ENCODE results near the gene KRT38. TPM values are rescaled to one million over a fixed set of nuclear protein-coding genes. Genes with fewer than 3 reads are reported as not detected.

Gene KRT38
- total RNA-seq, 1 experiment from 2014 or later: not detected

DNA sequence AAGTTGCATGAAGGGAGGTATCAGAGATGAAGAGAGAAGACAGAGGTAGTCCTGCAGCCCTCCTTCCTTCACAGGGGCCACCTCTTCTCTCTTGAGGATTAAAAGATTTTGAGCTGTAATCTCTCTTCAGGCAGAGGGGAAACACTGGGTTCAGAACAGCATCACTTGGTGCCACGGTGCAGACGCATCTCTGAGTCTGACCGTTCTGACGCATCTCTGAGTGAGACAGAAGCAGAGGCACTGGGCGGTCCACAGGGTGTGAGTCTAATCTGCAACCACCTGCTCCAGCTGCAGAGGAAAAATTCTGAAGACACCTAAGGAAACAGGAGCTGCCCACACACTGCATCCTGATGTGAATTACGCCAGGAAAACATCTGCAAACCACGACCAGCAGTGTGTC lies 11.1 kb downstream of the KRT38 start:
- no peaks in the 10 kb centered on the region for H3K23me2 ChIP-seq (ENCODE audit: insufficient read length, low read depth, low read length, poor library complexity, severe bottlenecking)
- no peak overlapping the region for H2BK120ac ChIP-seq (ENCODE audit: low read depth, low read length, poor library complexity, severe bottlenecking)
- Mint-ChIP-seq H3K4me1 (peaks cover 9 to 11% of the 10 kb centered on the region in 2 experiments), H3K27ac (no peak overlapping the region), H3K4me3 (no peak overlapping the region), H3K27me3 (ENCODE audit: low read depth) (peaks cover 2% of the 10 kb centered on the region; the same call in 1 of the 2 replicates), H3K9me3 (no peaks in the 10 kb centered on the region), H3K36me3 (ENCODE audit: insufficient read depth in 1 of 3, low read depth in 3 of 3) (no peaks in the 10 kb centered on the region)
- no peak overlapping the region for H3K18ac ChIP-seq (ENCODE audit: insufficient read length, low read depth, low read length)
- H3K27me3 ChIP-seq (ENCODE audit: insufficient read depth, low read length): no peaks in the 10 kb centered on the region
- H3K4me2 ChIP-seq (ENCODE audit: insufficient read depth, insufficient read length, low read length): no peak overlapping the region
- no peaks in the 10 kb centered on the region for H3K79me2 ChIP-seq (ENCODE audit: insufficient read depth, low read length)
- no peak overlapping the region for H3K27ac ChIP-seq (ENCODE audit: insufficient read length, low read depth, low read length)
- no peak overlapping the region for H3K9ac ChIP-seq (ENCODE audit: extremely low read depth, insufficient read length, low read length)
- no peak overlapping the region for H2AK5ac ChIP-seq (ENCODE audit: insufficient read length, low read length)
- H4K91ac ChIP-seq (ENCODE audit: insufficient read length, low read depth, low read length): no peak overlapping the region
- no peaks in the 10 kb centered on the region for H3K79me1 ChIP-seq (ENCODE audit: insufficient read depth, low read depth, low read length, poor library complexity, severe bottlenecking)
- no peak overlapping the region for H3K14ac ChIP-seq (ENCODE audit: insufficient read depth, low read length)
- H2BK15ac ChIP-seq (ENCODE audit: low read depth, low read length): no peak overlapping the region
- no peak overlapping the region for H3T11ph ChIP-seq (ENCODE audit: low read length)
- H3K56ac ChIP-seq (ENCODE audit: insufficient read length, low read depth, low read length): no peak overlapping the region
- no peaks in the 10 kb centered on the region for H3K4me1 ChIP-seq (ENCODE audit: insufficient read depth, low read length)
- no CpG with 5 or more reads among the region's 7 CpGs for WGBS (ENCODE audit: extremely low coverage, insufficient read length, low lambda C conversion rate)
- no peak for DNase-seq
- no peak overlapping the region for H4K5ac ChIP-seq (ENCODE audit: insufficient read length, low read depth, low read length)
- H2AFZ ChIP-seq (ENCODE audit: low read length): no peak overlapping the region
- H4K8ac ChIP-seq (replicated peaks; ENCODE audit: insufficient read length, low read depth, low read length): no peak overlapping the region
- H4K20me1 ChIP-seq (ENCODE audit: control insufficient read depth, insufficient read depth, insufficient read length): no peaks in the 10 kb centered on the region
- no peak overlapping the region for H3K4ac ChIP-seq (ENCODE audit: low read depth, low read length)
- no peaks in the 10 kb centered on the region for H3K9me3 ChIP-seq (ENCODE audit: control insufficient read depth, low read depth, low read length)
- H3K23ac ChIP-seq (ENCODE audit: insufficient read length, low read depth, low read length): no peak overlapping the region
- no peak overlapping the region for H2BK20ac ChIP-seq (ENCODE audit: low read depth, low read length, poor library complexity, severe bottlenecking)
- no peak overlapping the region for H2BK12ac ChIP-seq (ENCODE audit: insufficient read length, low read depth, low read length)
- H2BK5ac ChIP-seq (ENCODE audit: insufficient read length, low read length): no peak overlapping the region
- TF ChIP-seq CTCF (conservative IDR thresholded peaks at IDR 0.05): no peak

Data from H9 (cell line).